Measurements from ENCODE around the gene MYPOP. TPM values are rescaled to one million over a fixed set of nuclear protein-coding genes. Genes with fewer than 3 reads are reported as not detected.

MYPOP gene
- total and polyA plus RNA-seq, 9 of the 15 experiments (the other 6 are each of a cell fraction or from before 2014, with no cell fraction given), result 0.32 to 7.6 (median 1.6) TPM

- BruUV-seq (replicated peaks), result no TSS peak
- Histone ChIP-seq H3K4me3 (no peak overlapping the region), H3K79me2 (ENCODE audit: control insufficient read depth, insufficient read depth, low read length) (peaks cover 5% of the 10 kb centered on the region; the same call in 2 of the 3 replicates), H3K9ac (ENCODE audit: insufficient read depth in 1 of 2, low read depth in 2 of 2, low read length in 2 of 2) (0 out of 4 replicates have a peak overlapping the region, but pooled peaks of 1 of the 2 experiments have one; percentile 20), H2AFZ (ENCODE audit: low read depth, low read length) (no peak overlapping the region), H3K4me1 (replicated peaks in 1 of 2; ENCODE audit: control insufficient read depth in 2 of 2, insufficient read depth in 2 of 2, low read length in 2 of 2) (peaks cover under 1 to 3% of the 10 kb centered on the region in 2 experiments; a peak in 3 of 5 replicates), H4K20me1 (replicated peaks; ENCODE audit: control insufficient read depth, insufficient read depth, low read length) (no peaks in the 10 kb centered on the region), H3K27ac (ENCODE audit: extremely low read depth, low read depth, low read length) (no peak overlapping the region), H3K4me2 (ENCODE audit: insufficient read depth, low read length) (no peak overlapping the region), H3K9me1 (ENCODE audit: control insufficient read depth, insufficient read depth, low read length) (no peaks in the 10 kb centered on the region), H3K27me3 (ENCODE audit: control insufficient read depth in 2 of 2, insufficient read depth in 2 of 2, low read length in 2 of 2) (no peaks in the 10 kb centered on the region), H3K9me3 (replicated peaks; ENCODE audit: control insufficient read depth, insufficient read depth, low read depth, low read length) (no peaks in the 10 kb centered on the region), H3K36me3 (ENCODE audit: control insufficient read depth, insufficient read depth, low read length) (peaks cover 30% of the 10 kb centered on the region)
- intact Hi-C loops (cut with micrococcal nuclease) (no loop called here), in situ Hi-C loops (cut with MboI) (no loop called here)
- POLR2A ChIA-PET, result no interaction called here
- ATAC-seq (no peak), FAIRE-seq (no peak), DNase-seq (ENCODE audit: extremely low read depth in 1 of 4, low spot score in 3 of 4) (no peak)
- WGBS (ENCODE audit: insufficient coverage, low coverage, missing lambda C conversion rate), result 69% methylated on average over 9 of the region's 9 CpGs
- CTCF ChIA-PET (ENCODE audit: low intra/inter-chr PET ratio), result no interaction called here
- TF ChIP-seq U2AF1 (optimal IDR thresholded peaks at IDR 0.05; ENCODE audit: low read depth, low read length) (no peak), ZNF609 (CRISPR knock-in tag; IDR thresholded peaks at IDR 0.05; ENCODE audit: borderline replicate concordance) (no peak), PRDM10 (IDR thresholded peaks at IDR 0.05; ENCODE audit: partially characterized antibody) (no peak), PBX2 (CRISPR knock-in tag; IDR thresholded peaks at IDR 0.05; ENCODE audit: low read depth) (no peak), PBX2 (tag; conservative IDR thresholded peaks at IDR 0.05; ENCODE audit: low read depth) (no peak), TGIF2 (CRISPR knock-in tag; IDR thresholded peaks at IDR 0.05) (no peak), ZBTB1 (CRISPR knock-in tag; IDR thresholded peaks at IDR 0.05; ENCODE audit: borderline replicate concordance, low read depth) (no peak), ZBTB9 (CRISPR knock-in tag; IDR thresholded peaks at IDR 0.05) (no peak), CC2D1A (IDR thresholded peaks at IDR 0.05) (no peak)
Observed at GRCh38 chr19:45895519-45895972, 6.9 kb downstream of the MYPOP start.
